Activated CD8-positive, alpha-beta T cell treated with anti-CD3 and anti-CD28 coated beads, Interleukin-2, amount 10 ng/mL, durations not matched to agents 7 days and 5 days (primary cell): ENCODE results near the gene PPP1R36. TPM values are rescaled to one million over a fixed set of nuclear protein-coding genes. Genes with fewer than 3 reads are reported as not detected.
"Not testable (repeated sequence)": the region's sequence is repeated elsewhere in the genome, so short reads cannot be mapped to it uniquely, and the experiment has no call there.

Experiments
- ATAC-seq: fragments of 150-1000 bp; cut with Tn5 transposase; one replicate; pipeline ENCODE4 v1.10.0; 2021; ENCODE audit warnings: moderate library complexity
- CTCF ChIA-PET: fragments of 350-600 bp; sonication (Branson Sonifier 250); formaldehyde crosslinking; loops from one replicate; lab custom pipeline; 2021; ENCODE audit warnings: antibody characterized with exemption; lab: Charles Lee
- POLR2A ChIA-PET: fragments of 350-600 bp; sonication (Branson Sonifier 250); formaldehyde crosslinking; loops from one replicate; lab custom pipeline; 2021; ENCODE audit warnings: antibody characterized with exemption; lab: Charles Lee
- DNase-seq: peaks from one replicate; pipeline ENCODE4 v3.0.0-alpha.2; 2020
- H3K27ac Mint-ChIP-seq: one replicate; pipeline ENCODE4 v1.8.0; 2021; ENCODE audit warnings: mild to moderate bottlenecking, mixed read lengths
- H3K27me3 Mint-ChIP-seq: one replicate; pipeline ENCODE4 v1.8.0; 2021; ENCODE audit warnings: low read depth, mixed read lengths
- H3K36me3 Mint-ChIP-seq: one replicate; pipeline ENCODE4 v1.8.0; 2021; ENCODE audit warnings: low read depth, mixed read lengths
- H3K4me1 Mint-ChIP-seq: one replicate; pipeline ENCODE4 v1.8.0; 2021; ENCODE audit warnings: low read depth, mixed read lengths
- H3K4me3 Mint-ChIP-seq: one replicate; pipeline ENCODE4 v1.8.0; 2021; ENCODE audit warnings: mild to moderate bottlenecking, mixed read lengths
- H3K9me3 Mint-ChIP-seq: one replicate; pipeline ENCODE4 v1.8.0; 2022; ENCODE audit warnings: mixed read lengths; ENCODE audit not compliant: insufficient read depth
- total RNA-seq, 2 experiments: library from RNA; stranded (reverse); gene quantifications; one replicate each; pipeline ENCODE4 v1.2.3, GENCODE V29; 2021

The PPP1R36 gene
- total RNA-seq, 2 experiments from 2014 or later: 0.21 to 0.47 TPM

- ATAC-seq (no peak), DNase-seq (no peak)
- POLR2A ChIA-PET: no interaction called here
- CTCF ChIA-PET: no interaction called here
- peak overlapping the region; percentile 85 for H3K4me3 Mint-ChIP-seq
- H3K27me3 Mint-ChIP-seq: no peaks in the 10 kb centered on the region
- no peaks in the 10 kb centered on the region for H3K9me3 Mint-ChIP-seq
- H3K27ac Mint-ChIP-seq: peak overlapping the region; percentile 98
- peaks cover 55% of the 10 kb centered on the region for H3K36me3 Mint-ChIP-seq
- H3K4me1 Mint-ChIP-seq: peaks cover 56% of the 10 kb centered on the region
Measured at GRCh38 chr14:64506721-64507120, 43.0 kb upstream of the PPP1R36 start.

GRCh38 chr14:64507376-64508156, 42.2 kb upstream of the PPP1R36 start:
- Mint-ChIP-seq H3K27me3 (no peaks in the 10 kb centered on the region), H3K4me3 (peak overlapping the region; percentile 85), H3K36me3 (peaks cover 47% of the 10 kb centered on the region), H3K27ac (peak overlapping the region; percentile 98), H3K4me1 (peaks cover 55% of the 10 kb centered on the region), H3K9me3 (no peaks in the 10 kb centered on the region)
- ChIA-PET POLR2A (interaction anchor here (1.1 to 1.9 kb wide), 2 partner anchors 15 to 120 kb away, joined by 3 to 7 read pairs; partner anchors contain the start of gene MTHFD1), CTCF (interaction anchor here (0.7 to 1.4 kb wide), 2 partner anchors 78 to 163 kb away, joined by 3 to 5 read pairs; no protein-coding TSS in a partner anchor)
- no peak for DNase-seq
- ATAC-seq: no peak

GRCh38 chr14:64508215-64508776, 41.5 kb upstream of the PPP1R36 start:
- Mint-ChIP-seq H3K4me3 (peak overlapping the region; percentile 85), H3K27me3 (no peaks in the 10 kb centered on the region), H3K4me1 (peaks cover 57% of the 10 kb centered on the region), H3K9me3 (no peaks in the 10 kb centered on the region), H3K36me3 (peaks cover 42% of the 10 kb centered on the region), H3K27ac (peak overlapping the region; percentile 47)
- DNase-seq: no peak
- no peak for ATAC-seq
- POLR2A ChIA-PET: interaction anchor here (1.1 to 1.9 kb wide), 2 partner anchors 14 to 121 kb away, joined by 3 to 7 read pairs; partner anchors contain the start of gene MTHFD1
- CTCF ChIA-PET: interaction anchor here (0.7 to 1.4 kb wide), 3 partner anchors 32 to 164 kb away, joined by 3 to 5 read pairs (median 3); no protein-coding TSS in a partner anchor

GRCh38 chr14:64509036-64509435, 40.7 kb upstream of the PPP1R36 start:
- no peaks in the 10 kb centered on the region for H3K27me3 Mint-ChIP-seq
- no peaks in the 10 kb centered on the region for H3K9me3 Mint-ChIP-seq
- H3K27ac Mint-ChIP-seq: peak overlapping the region; percentile 37
- ATAC-seq: no peak
- peaks cover 59% of the 10 kb centered on the region for H3K4me1 Mint-ChIP-seq
- POLR2A ChIA-PET: interaction anchor here (1.1 to 1.9 kb wide), 2 partner anchors 13 to 122 kb away, joined by 3 to 7 read pairs; partner anchors contain the start of gene MTHFD1
- CTCF ChIA-PET: interaction anchor here (0.5 to 4.1 kb wide), 10 partner anchors 13 to 383 kb away, joined by 3 to 43 read pairs (median 4); no protein-coding TSS in a partner anchor
- H3K36me3 Mint-ChIP-seq: peaks cover 44% of the 10 kb centered on the region
- no peak overlapping the region for H3K4me3 Mint-ChIP-seq
- DNase-seq: no peak

- Mint-ChIP-seq H3K27ac (peak overlapping the region; percentile 39), H3K4me3 (peak overlapping the region; percentile 2), H3K4me1 (peaks cover 65% of the 10 kb centered on the region), H3K9me3 (no peaks in the 10 kb centered on the region), H3K27me3 (no peaks in the 10 kb centered on the region), H3K36me3 (peaks cover 35% of the 10 kb centered on the region)
- DNase-seq (peak; percentile 78), ATAC-seq (peak; percentile 49)
- POLR2A ChIA-PET: interaction anchor here (1.1 to 1.3 kb wide), 4 partner anchors 8 to 123 kb away, joined by 3 to 7 read pairs (median 4); partner anchors contain the start of gene MTHFD1
- CTCF ChIA-PET: interaction anchor here (0.6 to 4.1 kb wide), 34 partner anchors 9 to 208 kb away, joined by 3 to 43 read pairs (median 5); partner anchors contain the start of genes AKAP5 and HSPA2
Measured at GRCh38 chr14:64510825-64511671, 38.7 kb upstream of the PPP1R36 start.

GRCh38 chr14:64513271-64513670, 36.5 kb upstream of the PPP1R36 start:
- POLR2A ChIA-PET: no interaction called here
- Mint-ChIP-seq H3K9me3 (no peaks in the 10 kb centered on the region), H3K4me3 (no peak overlapping the region), H3K36me3 (peaks cover 23% of the 10 kb centered on the region), H3K27ac (no peak overlapping the region), H3K4me1 (peaks cover 59% of the 10 kb centered on the region), H3K27me3 (no peaks in the 10 kb centered on the region)
- CTCF ChIA-PET: interaction anchor here (1.7 to 2.8 kb wide), 2 partner anchors 21 to 83 kb away, joined by 5 to 22 read pairs; no protein-coding TSS in a partner anchor
- ATAC-seq (no peak), DNase-seq (no peak)

- POLR2A ChIA-PET: interaction anchor here (0.5 to 2.3 kb wide), 2 partner anchors 12 to 743 kb away, joined by 3 to 8 read pairs; no protein-coding TSS in a partner anchor
- no peak overlapping the region for H3K4me3 Mint-ChIP-seq
- ATAC-seq: no peak
- H3K4me1 Mint-ChIP-seq: peaks cover 42% of the 10 kb centered on the region
- H3K9me3 Mint-ChIP-seq: no peaks in the 10 kb centered on the region
- H3K27ac Mint-ChIP-seq: no peak overlapping the region
- CTCF ChIA-PET: interaction anchor here (1.2 to 1.9 kb wide), 4 partner anchors 25 to 85 kb away, joined by 3 to 5 read pairs (median 4); no protein-coding TSS in a partner anchor
- H3K27me3 Mint-ChIP-seq: no peaks in the 10 kb centered on the region
- peaks cover 18% of the 10 kb centered on the region for H3K36me3 Mint-ChIP-seq
- no peak for DNase-seq
Measured at GRCh38 chr14:64515053-64515452, 34.7 kb upstream of the PPP1R36 start.

GRCh38 chr14:64516969-64517368, 32.8 kb upstream of the PPP1R36 start:
- Mint-ChIP-seq H3K4me1 (peaks cover 29% of the 10 kb centered on the region), H3K4me3 (no peak overlapping the region), H3K27ac (no peak overlapping the region), H3K9me3 (no peaks in the 10 kb centered on the region), H3K27me3 (no peaks in the 10 kb centered on the region), H3K36me3 (peaks cover 16% of the 10 kb centered on the region)
- ChIA-PET CTCF (interaction anchor here (0.6 kb wide), 1 partner anchor 87 kb away, joined by 3 read pairs; no protein-coding TSS in a partner anchor), POLR2A (no interaction called here)
- ATAC-seq (no peak), DNase-seq (no peak)

GRCh38 chr14:64517667-64518066, 32.1 kb upstream of the PPP1R36 start:
- DNase-seq, H3K27me3 Mint-ChIP-seq, H3K27ac Mint-ChIP-seq, POLR2A ChIA-PET, ATAC-seq, H3K9me3 Mint-ChIP-seq, H3K4me3 Mint-ChIP-seq: not testable (repeated sequence)
- peaks cover 16% of the 10 kb centered on the region for H3K36me3 Mint-ChIP-seq
- CTCF ChIA-PET: interaction anchor here (0.6 kb wide), 1 partner anchor 88 kb away, joined by 3 read pairs; no protein-coding TSS in a partner anchor
- peaks cover 24% of the 10 kb centered on the region for H3K4me1 Mint-ChIP-seq

GRCh38 chr14:64518229-64518628, 31.5 kb upstream of the PPP1R36 start:
- Mint-ChIP-seq H3K9me3 (no peaks in the 10 kb centered on the region), H3K4me3 (no peak overlapping the region), H3K27me3 (no peaks in the 10 kb centered on the region), H3K27ac (no peak overlapping the region), H3K4me1 (peaks cover 24% of the 10 kb centered on the region), H3K36me3 (peaks cover 16% of the 10 kb centered on the region)
- ATAC-seq (no peak), DNase-seq (no peak)
- ChIA-PET CTCF (interaction anchor here (0.7 kb wide), 1 partner anchor 119 kb away, joined by 3 read pairs; no protein-coding TSS in a partner anchor), POLR2A (interaction anchor here (0.6 kb wide), 1 partner anchor 442 kb away, joined by 5 read pairs; no protein-coding TSS in a partner anchor)
